NCI-H524 treated with DMSO at 0.1 percent for 48 hours (cell line): Measurements from ENCODE around the gene LRRC17.

Source experiments
- DNase-seq: peaks from one replicate; lab custom pipeline; 2025; lab: John Stamatoyannopoulos, UW

Gene LRRC17

DNA sequence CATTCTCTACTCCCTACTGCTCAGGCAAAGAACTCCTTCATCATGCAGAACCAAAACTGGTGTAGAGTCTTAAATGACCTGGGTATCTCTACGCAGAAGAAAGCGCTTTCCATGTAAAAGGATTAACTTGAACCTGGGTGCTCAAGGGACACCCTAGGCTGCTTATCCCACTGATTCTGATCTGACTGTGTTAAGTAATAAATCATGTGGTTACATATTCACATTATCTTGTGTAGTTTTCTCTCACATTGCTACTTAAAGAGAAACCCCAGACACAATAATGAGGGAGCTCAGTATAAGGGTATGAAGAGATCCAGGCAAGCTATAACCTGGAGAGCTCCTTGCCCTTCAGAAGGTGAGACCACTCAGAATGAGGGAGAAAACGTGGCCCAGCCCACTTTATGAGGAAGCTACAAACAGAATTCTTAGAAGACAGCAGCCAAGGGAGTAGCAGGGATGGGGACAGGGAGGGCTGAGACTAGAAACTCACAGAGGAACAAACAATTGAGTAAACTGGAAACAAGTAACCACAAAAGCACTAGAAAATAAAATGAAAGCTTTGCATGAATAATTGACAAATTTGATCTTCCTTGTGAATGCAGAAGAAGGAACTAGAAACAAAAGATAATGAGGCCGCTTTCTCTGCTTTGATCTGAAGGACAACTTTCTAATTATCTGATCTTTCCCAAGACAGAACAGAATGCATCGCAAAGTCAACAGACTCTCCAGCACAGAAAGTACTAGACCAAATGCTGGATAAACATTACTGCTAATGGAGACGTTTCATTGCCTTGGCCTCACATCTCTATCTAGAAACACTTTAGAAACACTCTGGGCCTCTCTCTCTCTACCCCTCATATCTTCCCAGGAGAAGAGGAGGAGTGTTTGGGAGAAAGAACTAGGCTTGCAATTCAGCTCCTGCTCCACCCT, 76.1 kb downstream of the LRRC17 start:
- no peak for DNase-seq

DNA sequence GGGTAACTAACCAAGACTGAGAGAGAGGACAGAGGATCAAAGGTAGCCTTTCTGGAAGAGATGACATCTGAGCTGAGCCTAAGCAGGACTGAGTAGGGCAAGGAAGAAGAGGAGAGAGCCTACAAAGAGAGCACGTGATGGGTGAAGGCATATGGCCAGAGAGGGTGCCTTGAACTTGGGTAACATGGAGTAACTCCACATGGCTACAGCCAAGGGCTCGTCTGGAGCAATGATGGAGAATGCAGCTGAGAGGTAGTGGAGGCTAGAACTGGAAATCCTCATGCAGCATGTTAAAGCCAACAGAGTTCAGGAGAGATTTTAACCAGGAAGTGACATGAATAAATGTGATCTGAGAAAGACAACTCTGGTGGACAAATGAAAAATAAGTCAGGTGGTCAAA, 77.8 kb downstream of the LRRC17 start:
- DNase-seq = no peak

DNA sequence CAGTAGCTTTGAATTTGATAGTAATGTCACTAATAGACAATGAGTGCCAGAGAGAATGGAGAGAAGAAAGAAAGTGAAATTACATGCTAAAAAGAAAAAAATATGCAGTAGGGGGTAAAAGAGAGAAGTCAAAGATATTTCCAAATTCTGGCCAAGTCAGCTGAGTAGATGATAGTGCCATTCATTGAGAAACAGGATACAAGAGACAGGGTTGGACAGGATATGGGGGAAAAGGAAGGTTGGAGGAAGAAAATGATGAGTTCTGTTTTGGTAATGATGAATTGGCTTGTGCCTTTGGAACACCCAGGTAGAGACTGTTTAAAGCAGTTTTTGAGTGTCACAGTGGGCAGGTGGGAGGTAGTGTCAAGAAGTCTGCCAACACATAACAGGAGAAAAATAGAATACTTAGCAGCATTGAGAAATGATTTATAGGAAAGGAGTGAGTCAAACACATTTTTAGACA, 78.3 kb downstream of the LRRC17 start:
- DNase-seq = no peak

DNA sequence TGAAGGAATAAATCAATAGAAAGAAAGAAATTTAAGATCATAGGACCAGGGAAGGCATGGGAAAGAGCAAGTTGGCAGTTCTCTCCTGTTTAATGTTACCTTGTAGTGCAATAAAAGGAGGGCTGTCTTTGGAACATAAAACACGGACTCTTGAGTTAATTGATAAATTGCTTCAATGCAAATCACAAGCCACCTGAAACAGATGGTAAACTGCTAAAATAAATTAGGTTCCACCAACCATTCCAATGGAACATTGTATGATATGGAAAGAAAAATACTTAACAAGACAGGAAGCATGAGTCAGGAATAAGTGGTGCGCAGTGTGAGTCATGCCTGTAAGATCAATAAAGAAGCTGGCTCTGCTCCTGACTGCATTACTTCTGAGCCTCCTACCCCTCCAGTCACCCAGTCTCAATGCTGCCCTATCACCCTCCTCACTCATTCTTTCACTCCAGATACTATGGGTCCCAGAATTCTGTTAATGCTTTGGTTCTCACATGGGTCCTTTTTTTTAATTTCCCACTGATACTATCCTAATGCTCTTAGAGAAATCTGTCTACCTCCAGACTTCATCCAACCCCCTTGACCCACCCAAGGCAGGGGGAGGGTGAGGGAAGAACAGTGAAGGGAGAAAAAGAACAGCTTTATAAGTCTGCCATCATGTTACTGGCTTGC, 78.9 kb downstream of the LRRC17 start:
- no peak for DNase-seq

DNA sequence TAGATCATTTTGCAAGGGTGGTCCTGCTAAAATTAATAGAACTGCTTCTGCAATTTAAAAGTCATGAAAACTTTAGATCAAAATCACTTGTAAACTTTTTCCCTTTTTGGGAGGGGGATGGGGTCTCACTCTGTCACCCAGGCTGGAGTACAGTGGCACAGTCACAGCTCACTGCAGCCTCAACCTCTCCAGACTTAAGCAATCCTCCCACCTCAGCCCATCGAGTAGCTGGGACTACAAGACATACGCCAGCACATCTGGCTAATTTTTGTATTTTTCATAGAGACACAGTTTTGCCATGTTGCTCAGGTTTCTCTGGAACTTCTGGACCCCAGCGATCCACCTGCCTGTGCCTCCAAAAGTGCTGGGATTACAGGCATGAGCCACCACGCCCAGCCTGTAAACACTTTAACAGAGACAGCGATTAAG, 79.7 kb downstream of the LRRC17 start:
- no peak for DNase-seq

DNA sequence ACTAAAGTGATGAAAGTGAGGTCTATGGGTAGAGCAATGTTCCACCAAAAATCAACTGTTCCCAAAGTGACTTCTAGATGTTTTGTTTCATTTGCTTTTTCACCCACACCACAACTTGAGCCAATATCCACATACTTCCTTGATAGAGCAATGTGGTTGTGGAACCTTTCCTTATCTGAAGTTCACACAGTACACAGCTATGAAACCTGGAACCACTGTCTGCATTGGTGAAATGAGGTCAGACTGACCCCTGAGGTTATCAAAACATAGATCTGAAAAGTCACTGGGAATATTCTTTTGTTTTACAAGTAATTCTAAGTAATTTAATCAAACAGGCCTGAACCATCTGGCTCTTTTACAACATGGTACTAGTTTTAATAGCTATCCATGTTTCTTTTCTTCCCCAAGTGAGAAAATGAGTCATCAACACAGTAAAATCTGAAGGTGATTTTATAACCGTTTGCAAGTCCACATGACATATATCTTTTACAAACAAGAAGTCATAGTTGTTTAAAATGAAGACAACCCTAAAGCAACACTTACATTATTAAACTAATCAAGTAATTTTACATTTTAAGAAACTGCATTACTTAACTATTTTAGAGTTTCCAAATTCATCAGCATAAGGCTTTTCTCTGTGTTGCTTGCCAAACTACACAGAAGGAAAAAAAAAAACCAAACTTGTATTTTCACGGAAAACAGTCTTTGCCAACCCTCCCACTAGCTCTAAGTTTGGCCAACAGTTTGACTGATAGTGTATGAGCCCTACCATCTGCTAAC, 80.3 kb downstream of the LRRC17 start:
- DNase-seq = no peak

DNA sequence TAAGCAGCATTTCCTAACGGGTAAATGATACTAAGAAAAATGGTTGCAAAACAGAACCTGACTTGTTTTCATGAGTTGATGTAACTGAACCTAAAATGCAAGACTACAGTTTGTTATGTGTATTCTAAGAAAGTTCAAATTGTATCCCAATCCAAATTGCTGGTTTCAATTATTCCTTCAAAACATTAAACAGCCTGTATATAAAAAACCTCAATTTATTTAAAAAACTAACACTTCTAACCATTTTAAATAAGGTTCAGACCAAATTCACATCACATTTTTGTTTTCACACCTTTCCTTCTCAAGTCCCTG, 80.9 kb downstream of the LRRC17 start:
- no peak for DNase-seq

DNA sequence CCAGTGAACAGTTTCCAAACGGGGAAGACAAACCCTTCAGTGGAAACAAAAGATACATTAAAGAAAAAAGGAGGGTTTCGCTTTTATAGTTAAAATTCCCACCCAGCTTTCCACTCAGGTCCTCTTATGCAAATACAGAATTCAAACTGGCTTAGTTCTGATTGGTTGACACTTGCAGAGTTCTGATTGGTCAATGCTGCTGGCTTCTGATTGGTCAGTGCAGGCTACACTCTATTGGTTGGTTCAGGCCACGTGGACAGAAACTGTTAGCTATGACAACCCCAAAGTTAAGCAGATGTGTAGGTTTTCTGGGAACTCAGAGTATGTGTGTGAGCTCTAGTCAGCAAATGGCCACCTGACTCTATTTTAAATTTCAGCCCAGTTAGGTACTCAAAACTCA, 81.8 kb downstream of the LRRC17 start:
- DNase-seq = no peak
